GM19239 (cell line): ENCODE measurements around the gene FAAP100.

Experiments used
- DNase-seq: peaks from one replicate; pipeline ENCODE4 v3.0.0; 2011; ENCODE audit warnings: low spot score; ENCODE audit not compliant: insufficient read length
- FAIRE-seq: peaks from 2 replicates; lab custom pipeline; 2011; peaks lifted over from hg19 to GRCh38; lab: Jason Lieb, UNC

Gene FAAP100

DNA sequence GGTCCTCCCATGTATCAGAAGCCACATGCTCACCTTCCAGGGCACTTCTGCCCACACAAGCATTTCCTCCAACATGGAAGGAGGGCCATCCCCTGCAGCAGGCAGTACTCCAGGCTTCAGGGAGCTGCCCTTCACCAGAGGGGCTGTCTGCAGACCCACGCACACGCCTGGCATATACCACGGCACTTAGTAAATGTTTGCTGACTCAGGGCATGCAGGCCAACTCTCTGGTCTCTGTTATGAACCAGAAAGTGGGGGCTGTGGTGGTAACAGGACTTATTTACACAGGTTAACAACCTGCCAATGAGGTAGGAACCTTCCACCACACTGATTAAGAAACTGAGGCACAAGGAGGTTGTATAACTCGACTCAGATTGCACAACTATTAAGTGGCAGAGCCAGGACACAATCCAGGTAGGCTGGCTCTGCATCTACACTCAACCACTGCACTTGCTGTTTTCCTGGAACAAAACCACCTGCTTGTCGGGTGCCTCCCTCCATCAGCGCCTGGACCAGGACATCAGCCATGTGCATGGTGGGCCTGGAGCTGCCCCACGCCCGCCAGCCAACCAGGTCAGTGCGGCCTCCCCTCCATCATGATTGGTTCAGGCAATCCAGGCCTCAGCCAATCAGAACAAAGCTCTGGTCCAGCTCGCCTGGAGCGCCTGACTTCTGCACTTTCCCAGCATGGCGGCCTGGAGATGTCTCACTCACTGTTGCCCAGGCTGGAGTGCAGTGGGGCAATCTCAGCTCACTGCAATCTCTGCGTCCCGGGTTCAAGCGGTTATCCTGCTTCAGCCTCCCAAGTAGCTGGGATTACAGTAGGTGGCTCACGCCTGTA lies 58.7 kb downstream of the FAAP100 start:
- FAIRE-seq (no peak), DNase-seq (no peak)

DNA sequence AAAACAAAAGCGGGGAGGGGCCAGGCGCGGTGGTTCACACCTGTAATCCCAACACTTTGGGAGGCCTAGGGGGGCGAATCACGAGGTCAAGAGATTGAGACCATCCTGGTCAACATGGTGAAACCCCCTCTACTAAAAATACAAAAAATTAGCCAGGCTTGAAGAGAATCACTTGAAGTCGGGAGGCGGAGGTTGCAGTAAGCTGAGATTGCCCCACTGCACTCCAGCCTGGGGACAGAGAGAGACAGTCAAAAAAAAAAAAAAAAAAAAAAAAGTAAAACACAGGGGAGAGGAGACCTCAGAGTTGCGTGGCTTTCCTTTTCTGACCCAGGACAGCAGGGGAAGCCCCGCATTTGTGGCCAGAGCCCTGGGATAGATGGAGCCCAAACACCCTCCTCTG lies 59.4 kb downstream of the FAAP100 start:
- FAIRE-seq (no peak), DNase-seq (no peak)

- DNase-seq (no peak), FAIRE-seq (no peak)
These were observed 60.0 kb downstream of the FAAP100 start for GRCh38 chr17:81492202-81492601.

DNA sequence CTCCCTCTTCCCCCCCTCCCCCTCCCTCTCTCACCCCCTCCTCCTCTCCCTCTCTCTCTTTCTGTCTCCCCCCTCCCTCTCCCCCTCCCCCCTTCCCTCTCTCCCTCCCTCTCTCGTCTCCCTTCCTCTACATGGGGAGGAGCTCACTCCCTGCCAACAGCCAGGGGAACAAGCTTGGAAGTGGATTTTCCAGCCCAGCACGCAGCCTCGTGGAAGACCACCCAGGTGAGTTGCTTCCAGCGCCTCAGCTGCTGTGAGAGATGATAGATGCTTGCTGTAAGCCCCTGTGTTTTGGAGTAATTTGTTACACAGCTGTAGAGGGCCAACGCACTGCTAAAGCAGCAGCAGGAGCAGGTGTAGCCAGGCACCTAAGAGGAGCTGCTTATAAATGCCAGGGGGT lies 60.4 kb downstream of the FAAP100 start:
- FAIRE-seq = no peak
- DNase-seq = no peak

- FAIRE-seq (no peak), DNase-seq (no peak)
These were observed 61.0 kb downstream of the FAAP100 start for GRCh38 chr17:81491181-81491581.

GRCh38 chr17:81489998-81490992 lies 61.9 kb downstream of the FAAP100 start:
- DNase-seq (no peak), FAIRE-seq (no peak)
